ENCODE data around the gene NDUFC2. TPM values are rescaled to one million over a fixed set of nuclear protein-coding genes. Genes with fewer than 3 reads are reported as not detected.

The NDUFC2 gene
- total RNA-seq, 1 experiment from 2014 or later, result 425 TPM

- Histone ChIP-seq H3K4me1 (ENCODE audit: insufficient read depth, low read length, poor library complexity, severe bottlenecking) (no peaks in the 10 kb centered on the region), H3K27me3 (replicated peaks; ENCODE audit: insufficient read depth, low read depth, low read length, poor library complexity) (no peaks in the 10 kb centered on the region), H3K36me3 (ENCODE audit: insufficient read depth, low read length, poor library complexity, severe bottlenecking) (peaks cover 4% of the 10 kb centered on the region), H3K9me3 (ENCODE audit: low read depth, low read length, poor library complexity, severe bottlenecking) (no peaks in the 10 kb centered on the region), H3K27ac (ENCODE audit: low read depth, low read length, poor library complexity, severe bottlenecking) (no peak overlapping the region), H3K4me3 (ENCODE audit: low read depth, low read length, poor library complexity, severe bottlenecking) (no peak overlapping the region)
- DNase-seq (ENCODE audit: low spot score), result no peak
- ChIA-PET CTCF (no interaction called here), POLR2A (ENCODE audit: low non-redundant PET) (no interaction called here)
- no TSS peak for BruUV-seq (replicated peaks)
- TF ChIP-seq CTCF (conservative IDR thresholded peaks at IDR 0.05; ENCODE audit: low read depth, low read length) (no peak), EZH2 (IDR thresholded peaks at IDR 0.05; ENCODE audit: borderline replicate concordance, low read depth, low read length, poor library complexity, severe bottlenecking) (no peak)
- intact Hi-C loops (cut with micrococcal nuclease; ENCODE audit: unreplicated experiment), result no loop called here
Measured at GRCh38 chr11:78062671-78063070, 17.0 kb downstream of the NDUFC2 start.

- BruUV-seq (replicated peaks), result no TSS peak
- DNase-seq (ENCODE audit: low spot score), result no peak
- POLR2A ChIA-PET (ENCODE audit: low non-redundant PET), result no interaction called here
- H3K9me3 ChIP-seq (ENCODE audit: low read depth, low read length, poor library complexity, severe bottlenecking), result no peaks in the 10 kb centered on the region
- H3K27me3 ChIP-seq (replicated peaks; ENCODE audit: insufficient read depth, low read depth, low read length, poor library complexity), result no peaks in the 10 kb centered on the region
- intact Hi-C loops (cut with micrococcal nuclease; ENCODE audit: unreplicated experiment), result no loop called here
- no peaks in the 10 kb centered on the region for H3K36me3 ChIP-seq (ENCODE audit: insufficient read depth, low read length, poor library complexity, severe bottlenecking)
- CTCF ChIA-PET, result no interaction called here
- H3K27ac ChIP-seq (ENCODE audit: low read depth, low read length, poor library complexity, severe bottlenecking), result no peak overlapping the region
- no peaks in the 10 kb centered on the region for H3K4me1 ChIP-seq (ENCODE audit: insufficient read depth, low read length, poor library complexity, severe bottlenecking)
- H3K4me3 ChIP-seq (ENCODE audit: low read depth, low read length, poor library complexity, severe bottlenecking), result no peak overlapping the region
- TF ChIP-seq EZH2 (IDR thresholded peaks at IDR 0.05; ENCODE audit: borderline replicate concordance, low read depth, low read length, poor library complexity, severe bottlenecking) (no peak), CTCF (conservative IDR thresholded peaks at IDR 0.05; ENCODE audit: low read depth, low read length) (no peak)
Measured at GRCh38 chr11:78061921-78062311, 17.7 kb downstream of the NDUFC2 start.

GRCh38 chr11:78061088-78061920 is 18.4 kb downstream of the NDUFC2 start:
- CTCF ChIA-PET, result interaction anchor here (0.7 kb wide), 1 partner anchor 376 kb away, joined by 7 read pairs; no protein-coding TSS in a partner anchor
- no peak for DNase-seq (ENCODE audit: low spot score)
- no peaks in the 10 kb centered on the region for H3K36me3 ChIP-seq (ENCODE audit: insufficient read depth, low read length, poor library complexity, severe bottlenecking)
- POLR2A ChIA-PET (ENCODE audit: low non-redundant PET), result no interaction called here
- no TSS peak for BruUV-seq (replicated peaks)
- intact Hi-C loops (cut with micrococcal nuclease; ENCODE audit: unreplicated experiment), result no loop called here
- H3K9me3 ChIP-seq (ENCODE audit: low read depth, low read length, poor library complexity, severe bottlenecking), result no peaks in the 10 kb centered on the region
- no peak overlapping the region for H3K27ac ChIP-seq (ENCODE audit: low read depth, low read length, poor library complexity, severe bottlenecking)
- no peaks in the 10 kb centered on the region for H3K4me1 ChIP-seq (ENCODE audit: insufficient read depth, low read length, poor library complexity, severe bottlenecking)
- TF ChIP-seq CTCF (conservative IDR thresholded peaks at IDR 0.05; ENCODE audit: low read depth, low read length) (no peak), EZH2 (IDR thresholded peaks at IDR 0.05; ENCODE audit: borderline replicate concordance, low read depth, low read length, poor library complexity, severe bottlenecking) (no peak)
- H3K4me3 ChIP-seq (ENCODE audit: low read depth, low read length, poor library complexity, severe bottlenecking), result no peak overlapping the region
- no peaks in the 10 kb centered on the region for H3K27me3 ChIP-seq (replicated peaks; ENCODE audit: insufficient read depth, low read depth, low read length, poor library complexity)

All from A673 (cell line).